ENCODE data around the gene ANKRD18B.
"Not testable (repeated sequence)": the region's sequence is repeated elsewhere in the genome, so short reads cannot be mapped to it uniquely, and the experiment has no call there.

Gene ANKRD18B

DNA sequence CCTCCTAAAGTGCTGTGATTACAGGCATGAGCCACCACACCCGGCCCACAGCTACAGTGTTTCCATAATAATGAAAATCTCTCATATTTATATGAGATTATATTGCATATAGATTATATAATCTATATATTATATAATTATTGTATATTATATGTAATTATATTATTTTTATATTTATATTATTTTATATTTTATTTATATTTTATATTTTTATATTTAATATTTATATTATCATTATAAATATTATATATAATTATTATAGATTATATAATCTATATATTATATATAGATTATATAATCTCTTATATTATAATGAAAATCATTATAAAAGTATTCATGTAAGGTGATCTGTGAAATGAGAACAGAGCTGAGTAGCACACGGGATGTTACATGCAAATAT lies 11.5 kb downstream of the ANKRD18B start:
- no peak for DNase-seq (ENCODE audit: low read depth)

DNA sequence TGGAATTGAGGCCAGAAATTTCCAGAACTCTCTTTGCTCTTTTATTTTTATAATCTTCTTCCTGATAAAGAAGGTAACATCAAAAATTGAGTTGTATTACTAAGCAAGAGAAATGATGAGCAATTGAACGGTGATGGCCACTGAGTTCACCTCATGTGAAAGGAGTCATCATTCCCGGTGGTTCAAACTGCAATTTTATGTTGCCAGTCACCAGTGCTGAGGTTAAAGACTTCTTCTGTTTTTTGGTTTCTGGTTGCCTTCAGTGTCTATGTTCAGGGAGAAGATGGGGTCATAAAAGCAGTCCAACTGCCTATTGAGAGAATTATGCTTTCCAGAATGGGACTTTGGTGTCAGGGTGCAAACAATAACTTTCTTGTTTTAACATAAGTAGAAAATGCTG lies 19.4 kb downstream of the ANKRD18B start:
- DNase-seq (ENCODE audit: low read depth) = not testable (repeated sequence)

DNA sequence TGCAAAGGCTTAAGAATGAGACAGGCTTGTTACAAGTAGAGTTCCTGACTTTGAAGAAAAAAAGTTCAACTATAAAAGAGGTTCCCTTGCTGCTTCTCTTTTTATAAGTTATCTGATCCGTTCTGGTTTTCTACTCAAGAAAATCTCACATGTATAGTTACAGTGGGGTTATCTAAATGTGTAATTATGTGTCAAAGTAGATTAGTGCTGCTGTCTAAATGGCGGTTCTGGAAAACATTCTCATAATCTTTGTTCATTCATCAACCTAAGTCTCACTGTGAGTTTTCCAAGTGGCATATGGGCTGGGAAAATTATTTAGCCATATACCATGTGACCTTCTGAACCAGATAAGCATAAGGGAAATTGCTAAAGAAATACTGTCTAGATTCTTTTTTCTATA lies 21.7 kb downstream of the ANKRD18B start:
- not testable (repeated sequence) for DNase-seq (ENCODE audit: low read depth)

- DNase-seq (ENCODE audit: low read depth) = not testable (repeated sequence)
Measured at GRCh38 chr9:33548816-33549215, 24.8 kb downstream of the ANKRD18B start.

DNA sequence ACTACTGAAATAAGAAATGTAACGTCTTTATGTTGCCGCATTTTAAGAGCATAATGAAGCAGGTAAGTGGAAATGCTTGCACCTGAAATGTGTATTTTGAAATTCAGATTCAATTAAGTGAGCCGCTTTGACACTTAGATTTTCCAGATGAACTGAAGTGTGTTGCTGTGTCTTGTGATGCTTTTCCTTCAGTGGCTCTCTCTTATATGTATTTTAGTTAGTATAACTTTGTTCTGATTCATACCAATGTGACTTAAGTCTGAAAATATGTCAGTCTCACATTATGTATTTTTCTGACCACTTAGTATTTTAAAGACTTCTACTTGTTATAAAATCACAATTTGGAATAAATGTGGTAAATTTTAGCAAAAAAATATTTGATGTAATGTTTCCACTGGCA lies 25.4 kb downstream of the ANKRD18B start:
- DNase-seq (ENCODE audit: low read depth) = not testable (repeated sequence)

DNA sequence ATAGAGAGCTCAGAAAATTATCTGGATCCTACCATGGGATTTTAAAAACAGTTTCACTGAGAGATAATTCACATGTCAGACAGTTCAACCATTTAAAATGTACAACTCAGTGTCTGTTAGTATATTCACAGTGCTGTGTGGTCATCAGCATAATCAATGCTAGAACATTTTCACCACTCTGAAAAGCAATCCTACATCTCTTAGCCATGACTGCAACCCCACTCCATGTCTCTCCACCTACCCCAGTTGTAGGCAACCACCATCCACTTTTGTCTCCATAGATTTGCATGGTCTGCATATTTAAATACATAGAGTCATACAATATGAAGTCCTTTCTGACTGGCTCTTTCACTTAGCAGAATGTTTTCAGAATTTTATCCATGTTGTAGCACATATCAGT lies 27.1 kb downstream of the ANKRD18B start:
- DNase-seq (ENCODE audit: low read depth) = not testable (repeated sequence)

DNA sequence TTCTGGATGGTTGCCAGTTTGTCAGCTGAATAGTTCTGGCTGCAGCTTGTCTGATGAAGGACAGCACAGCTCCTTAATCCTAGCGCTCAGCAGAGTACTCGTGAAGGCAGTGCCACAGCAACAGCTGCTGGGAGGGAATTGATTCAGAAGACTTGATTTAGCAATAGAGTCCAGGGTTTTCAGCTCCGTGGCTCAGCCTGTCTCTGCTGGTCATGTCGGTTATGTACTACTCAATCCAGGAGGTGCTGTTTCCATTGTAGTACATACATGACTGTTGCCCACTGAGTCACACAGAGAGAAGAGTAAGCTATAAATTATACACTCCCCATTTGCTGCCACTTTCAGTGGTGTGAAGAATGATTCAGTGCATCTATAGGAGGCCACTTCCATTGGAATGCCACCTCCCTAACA lies 28.3 kb downstream of the ANKRD18B start:
- peak; percentile 41 for DNase-seq (ENCODE audit: low read depth)

GRCh38 chr9:33560217-33560616 lies 36.2 kb downstream of the ANKRD18B start:
- not testable (repeated sequence) for DNase-seq (ENCODE audit: low read depth)

DNA sequence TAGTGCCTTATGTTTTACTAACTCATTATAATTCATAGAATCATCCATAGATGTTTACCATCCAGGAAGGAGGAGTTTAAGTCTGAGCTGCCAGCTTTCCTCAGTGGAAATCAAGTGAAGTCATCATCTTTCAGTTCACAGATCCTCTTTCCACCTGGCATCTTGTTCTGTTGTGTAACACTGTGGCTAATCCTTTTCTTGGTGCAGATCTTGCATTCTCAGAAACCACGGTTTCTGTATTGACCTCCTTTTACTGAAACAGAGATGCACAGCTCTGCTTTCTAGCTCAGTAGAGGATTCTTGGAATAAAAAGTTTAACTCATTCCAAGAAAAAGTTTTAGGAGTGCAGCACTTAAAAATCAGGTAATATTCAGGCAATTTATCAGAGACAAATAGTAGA lies 38.1 kb downstream of the ANKRD18B start:
- DNase-seq (ENCODE audit: low read depth) = peak; percentile 24

- not testable (repeated sequence) for DNase-seq (ENCODE audit: low read depth)
Measured at GRCh38 chr9:33567776-33568175, 43.7 kb downstream of the ANKRD18B start.

GRCh38 chr9:33577786-33578185 lies 53.7 kb downstream of the ANKRD18B start:
- DNase-seq (ENCODE audit: low read depth) = not testable (repeated sequence)

GRCh38 chr9:33579996-33580395 lies 55.9 kb downstream of the ANKRD18B start:
- not testable (repeated sequence) for DNase-seq (ENCODE audit: low read depth)

GRCh38 chr9:33582686-33583085 lies 58.6 kb downstream of the ANKRD18B start:
- peak; percentile 2 for DNase-seq (ENCODE audit: low read depth)

GRCh38 chr9:33586128-33586527 lies 62.1 kb downstream of the ANKRD18B start:
- DNase-seq (ENCODE audit: low read depth) = not testable (repeated sequence)

DNA sequence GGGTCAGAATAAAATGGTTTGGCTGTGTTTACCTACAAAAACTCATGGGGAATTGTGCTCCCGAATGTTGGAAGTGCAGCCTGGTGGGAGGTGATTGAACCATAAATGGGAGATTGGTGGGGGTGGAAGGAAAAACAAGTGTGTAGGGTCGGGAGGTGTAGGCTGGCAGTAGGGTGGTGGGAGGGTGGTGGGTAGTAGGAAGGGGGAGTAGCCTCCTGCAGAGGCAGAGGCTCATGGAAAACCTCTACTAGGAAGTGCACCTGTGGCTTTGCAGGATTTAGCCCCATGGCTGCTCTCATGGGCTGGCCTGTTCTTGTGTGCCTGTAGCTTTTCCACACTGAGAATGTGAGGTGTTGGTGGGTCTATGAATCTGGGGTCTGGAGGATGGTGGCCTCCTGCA lies 63.7 kb downstream of the ANKRD18B start:
- not testable (repeated sequence) for DNase-seq (ENCODE audit: low read depth)

DNA sequence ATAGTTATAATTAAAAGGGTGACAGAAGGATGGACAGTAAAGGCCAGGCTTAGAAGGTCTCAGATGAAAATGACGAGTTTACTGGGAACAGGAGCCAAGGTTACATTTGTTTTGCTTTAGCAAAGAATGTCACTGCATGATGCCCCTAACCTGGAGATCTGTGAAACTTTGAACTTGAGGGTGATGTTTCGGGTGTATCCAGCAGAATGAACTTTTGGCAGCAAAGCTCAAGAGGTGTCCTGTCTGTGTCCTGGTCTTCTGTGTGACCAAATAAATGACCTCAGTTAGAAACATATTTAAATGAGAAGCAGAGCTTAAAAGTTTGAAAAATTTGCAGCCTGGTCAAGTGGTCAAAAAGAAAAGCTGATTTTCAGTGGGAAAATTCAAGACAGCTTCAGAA lies 64.8 kb downstream of the ANKRD18B start:
- not testable (repeated sequence) for DNase-seq (ENCODE audit: low read depth)

GRCh38 chr9:33590857-33591256 lies 66.8 kb downstream of the ANKRD18B start:
- DNase-seq (ENCODE audit: low read depth) = not testable (repeated sequence)

DNA sequence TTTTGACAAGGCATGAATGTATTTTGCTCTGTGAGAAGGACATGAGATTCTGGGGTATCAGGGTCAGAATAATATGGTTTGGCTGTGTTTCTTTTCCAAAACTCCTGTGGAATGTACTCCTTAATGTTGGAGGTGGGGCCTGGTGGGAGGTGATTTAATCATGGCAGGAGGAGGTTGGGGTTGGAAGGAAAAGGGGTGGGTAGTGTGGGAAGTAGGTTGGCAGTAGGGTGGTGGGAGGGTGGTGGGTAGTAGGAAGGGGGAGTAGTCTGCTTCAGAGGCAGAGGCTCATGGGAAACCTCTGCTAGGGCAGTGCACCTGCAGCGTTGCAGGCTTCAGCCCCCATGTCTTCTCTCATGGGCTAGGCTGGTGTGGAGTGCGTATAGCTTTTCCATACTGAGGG lies 72.9 kb downstream of the ANKRD18B start:
- not testable (repeated sequence) for DNase-seq (ENCODE audit: low read depth)

DNA sequence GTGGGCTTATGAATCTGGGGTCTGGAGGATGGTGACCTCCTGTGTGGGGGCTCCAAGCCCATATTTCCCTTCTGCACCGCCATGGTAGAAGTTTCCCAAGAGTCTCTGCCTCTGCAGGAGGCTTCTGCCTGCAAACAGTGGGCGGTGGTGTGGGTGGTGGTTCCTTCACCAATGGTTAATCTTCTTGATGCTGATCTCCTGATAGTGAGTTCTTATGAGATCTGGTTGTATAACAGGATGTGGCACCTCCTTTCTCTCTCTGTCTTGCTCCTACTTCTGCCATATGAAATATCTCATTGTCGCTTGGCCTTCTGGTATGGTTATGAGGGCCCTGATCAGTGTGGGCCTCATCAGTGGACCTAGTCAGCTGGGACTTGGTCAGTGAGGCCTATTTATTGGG lies 73.3 kb downstream of the ANKRD18B start:
- DNase-seq (ENCODE audit: low read depth) = not testable (repeated sequence)

DNA sequence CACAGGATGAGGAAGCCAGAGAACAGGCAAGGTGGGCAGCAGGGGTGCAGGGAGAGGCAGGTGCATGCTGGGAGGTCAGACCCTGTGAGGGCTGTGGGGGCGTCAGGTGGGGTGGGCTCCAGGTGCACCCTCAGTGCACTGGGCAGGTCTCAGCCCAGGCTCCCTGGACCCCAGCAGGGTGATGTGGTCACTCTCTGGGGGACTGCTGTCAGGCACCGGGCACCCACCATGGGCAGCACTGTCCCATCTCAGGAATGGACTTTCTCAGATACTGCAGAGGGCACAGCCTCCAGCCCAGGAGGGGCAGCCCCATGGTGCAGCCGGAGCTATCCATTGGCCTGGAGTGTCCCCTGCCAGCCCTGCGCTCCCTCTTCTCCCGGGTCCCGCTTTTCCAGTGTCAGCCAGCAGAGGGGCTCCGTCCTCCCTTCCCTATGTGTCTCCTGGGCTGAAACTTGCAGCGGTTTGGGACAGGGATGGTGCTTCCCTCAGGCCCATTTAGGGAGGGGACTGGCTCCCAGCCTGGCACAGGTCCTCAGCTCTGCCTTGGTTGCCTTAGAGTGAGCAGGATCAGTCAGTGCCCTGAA lies 74.8 kb downstream of the ANKRD18B start:
- not testable (repeated sequence) for DNase-seq (ENCODE audit: low read depth)

- not testable (repeated sequence) for DNase-seq (ENCODE audit: low read depth)
Measured at GRCh38 chr9:33600911-33601310, 76.9 kb downstream of the ANKRD18B start.

GRCh38 chr9:33604249-33604648 lies 80.2 kb downstream of the ANKRD18B start:
- not testable (repeated sequence) for DNase-seq (ENCODE audit: low read depth)

DNA sequence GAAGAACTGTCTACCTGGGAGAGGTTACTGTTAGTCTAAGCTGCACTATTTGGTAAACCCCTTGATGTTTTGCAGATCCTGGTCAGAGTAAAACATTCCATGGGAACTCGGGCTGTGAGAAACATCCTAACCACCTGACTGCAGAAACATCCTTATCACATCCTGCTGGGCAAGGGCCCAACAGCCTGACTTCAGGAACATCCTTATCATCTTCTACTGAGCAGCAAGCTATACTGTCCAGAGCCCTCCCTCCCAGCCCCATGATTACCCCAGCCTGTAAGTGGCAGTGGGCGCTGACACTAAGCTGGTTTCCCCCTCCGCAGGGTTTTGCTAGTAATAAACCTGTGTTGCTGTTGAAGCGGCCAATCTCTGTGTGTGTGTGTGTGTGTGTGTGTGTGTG lies 80.9 kb downstream of the ANKRD18B start:
- not testable (repeated sequence) for DNase-seq (ENCODE audit: low read depth)

- DNase-seq (ENCODE audit: low read depth) = no peak
Measured at GRCh38 chr9:33611358-33611757, 87.3 kb downstream of the ANKRD18B start.

Measured in fibroblast of gingiva (primary cell).